Stimulated activated memory B cell treated with anti-CD40 and anti-IgM and Interleukin-4, amounts not matched to agents 10 μg/mL and 1 μg/mL and 100 μg/mL, for 72 hours (primary cell): ENCODE measurements around the gene CHST15.

Source experiments
- ATAC-seq: fragments of 150-1000 bp; cut with Tn5 transposase; 2 replicates; pipeline ENCODE4 v1.10.0; 2021
- H3K27ac Mint-ChIP-seq: one replicate; pipeline ENCODE4 v1.8.0; 2022; ENCODE audit warnings: mild to moderate bottlenecking, mixed read lengths
- H3K27me3 Mint-ChIP-seq: one replicate; pipeline ENCODE4 v1.8.0; 2022; ENCODE audit warnings: mixed read lengths
- H3K36me3 Mint-ChIP-seq: one replicate; pipeline ENCODE4 v1.8.0; 2022; ENCODE audit warnings: mixed read lengths
- H3K4me1 Mint-ChIP-seq: one replicate; pipeline ENCODE4 v1.8.0; 2022; ENCODE audit warnings: mixed read lengths
- H3K4me3 Mint-ChIP-seq: one replicate; pipeline ENCODE4 v1.8.0; 2022; ENCODE audit warnings: mild to moderate bottlenecking, moderate library complexity, mixed read lengths
- H3K9me3 Mint-ChIP-seq: one replicate; pipeline ENCODE4 v1.8.0; 2022; ENCODE audit warnings: mixed read lengths

The CHST15 gene

DNA sequence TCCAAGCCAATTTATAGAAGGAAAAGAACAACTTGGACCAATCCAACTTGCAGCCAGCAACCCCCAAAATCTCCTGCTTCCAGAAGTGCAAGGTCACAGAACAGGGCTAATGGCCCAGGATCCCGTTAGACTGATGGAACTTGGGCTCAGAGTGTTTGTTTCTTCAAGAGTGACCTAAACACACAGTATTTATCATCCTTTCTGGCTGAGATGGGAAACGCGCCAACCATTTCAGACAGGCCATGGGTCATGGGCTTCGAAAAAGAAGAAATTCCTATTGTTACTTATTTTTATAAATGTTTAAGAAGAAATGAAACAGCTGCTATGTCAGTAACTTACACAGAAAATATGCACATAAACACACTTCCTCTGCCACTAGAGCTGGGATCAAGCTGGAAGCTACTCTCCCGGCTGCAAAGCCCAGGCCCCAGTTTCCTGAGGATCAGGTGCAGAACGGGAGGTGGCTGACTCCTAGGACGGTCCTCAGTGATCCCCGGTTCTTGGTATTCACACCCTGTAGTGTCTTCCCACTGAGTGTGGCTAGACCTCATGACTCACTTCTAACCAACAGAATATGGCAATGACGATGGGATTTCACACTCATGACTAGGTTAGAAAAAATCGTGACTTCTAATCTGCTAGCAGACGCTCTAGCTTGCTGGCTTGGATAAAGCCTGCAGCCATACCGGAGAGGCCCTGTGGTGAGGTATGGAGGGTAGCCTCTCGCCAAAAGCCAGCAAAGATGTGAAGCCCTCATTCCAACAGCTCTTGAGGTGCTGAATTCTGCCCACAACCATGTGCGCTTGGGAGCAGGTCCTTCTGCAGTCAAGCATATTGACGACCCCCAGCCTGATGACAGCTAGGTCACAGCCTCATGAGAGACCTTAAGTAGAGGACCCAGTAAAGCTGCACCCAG is 60.2 kb downstream of the CHST15 start:
- no peaks in the 10 kb centered on the region for H3K27me3 Mint-ChIP-seq
- H3K27ac Mint-ChIP-seq = no peak overlapping the region
- H3K36me3 Mint-ChIP-seq = peaks cover 33% of the 10 kb centered on the region
- no peak for ATAC-seq
- no peak overlapping the region for H3K4me3 Mint-ChIP-seq
- H3K4me1 Mint-ChIP-seq = peaks cover 34% of the 10 kb centered on the region
- peaks cover 2% of the 10 kb centered on the region for H3K9me3 Mint-ChIP-seq

DNA sequence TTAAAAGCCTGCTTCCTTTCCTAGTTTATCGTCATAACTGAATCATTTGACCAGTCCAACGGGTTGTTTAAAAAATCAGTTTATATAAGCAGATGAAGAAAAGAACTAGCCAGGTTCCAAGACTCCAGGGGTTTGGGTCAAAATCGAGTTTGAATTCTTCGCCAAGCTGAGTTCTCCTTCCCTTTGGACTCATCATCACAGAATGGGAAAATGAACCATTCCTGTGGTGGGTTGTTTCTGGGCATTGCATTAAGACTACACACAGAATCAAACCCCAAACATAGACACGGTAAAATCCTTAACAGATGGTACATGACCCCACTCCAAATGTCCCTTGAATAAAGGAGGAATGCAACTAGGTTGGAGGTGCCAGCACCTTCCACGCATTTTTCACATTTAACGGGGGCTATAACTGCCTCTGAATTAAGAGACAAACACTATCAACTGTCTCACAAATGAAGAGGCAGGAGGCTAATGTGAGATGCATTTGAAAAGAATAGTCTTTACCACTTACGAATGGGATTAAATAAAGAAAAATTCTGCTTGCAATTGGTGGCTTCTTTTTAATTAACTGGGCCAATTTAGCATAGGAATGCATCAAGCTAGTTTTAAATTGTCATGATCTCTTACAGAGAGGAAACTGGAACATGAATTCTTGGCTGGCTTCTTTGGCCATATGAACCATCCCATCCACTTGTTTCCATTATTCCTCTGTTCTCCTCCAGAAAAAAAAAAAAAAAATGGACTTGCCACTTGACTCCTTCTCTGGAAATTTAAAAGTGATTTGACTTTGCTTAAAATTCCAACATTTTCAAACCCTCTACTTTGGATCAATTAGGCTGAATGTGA is 61.1 kb downstream of the CHST15 start:
- Mint-ChIP-seq H3K4me1 (peaks cover 34% of the 10 kb centered on the region), H3K36me3 (peaks cover 35% of the 10 kb centered on the region), H3K9me3 (peaks cover 2% of the 10 kb centered on the region), H3K4me3 (no peak overlapping the region), H3K27ac (no peak overlapping the region), H3K27me3 (no peaks in the 10 kb centered on the region)
- ATAC-seq = no peak

DNA sequence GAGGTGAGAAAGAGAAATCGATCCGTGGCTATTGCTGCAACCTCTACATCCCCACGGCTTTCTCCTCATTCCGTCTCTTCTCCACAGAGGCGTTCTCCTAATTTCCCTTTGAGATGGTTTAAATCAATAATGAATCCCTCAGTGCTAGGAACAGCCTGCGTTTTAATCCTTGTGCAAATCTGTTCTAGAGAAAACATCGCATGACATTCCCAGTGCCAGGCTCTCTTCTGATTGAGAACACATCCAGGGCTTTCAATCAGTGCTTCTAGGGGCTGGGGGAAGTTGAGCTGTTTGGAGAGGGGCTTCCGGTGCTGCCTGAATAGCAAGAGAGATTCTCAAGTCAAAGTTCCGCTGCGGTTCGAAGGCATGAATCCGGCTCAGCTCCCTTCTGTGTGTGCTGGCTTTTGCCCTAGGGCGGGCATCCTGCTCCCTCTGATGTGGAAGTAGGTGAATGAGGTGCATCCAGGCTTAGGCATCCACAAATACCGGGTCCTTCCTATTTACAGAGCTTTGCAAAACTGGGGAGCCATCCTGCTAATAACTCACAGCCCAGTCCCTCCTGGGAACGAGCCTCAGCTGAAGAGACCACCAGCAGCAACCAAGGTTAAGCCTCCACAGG is 62.8 kb downstream of the CHST15 start:
- H3K9me3 Mint-ChIP-seq = peaks cover under 1% of the 10 kb centered on the region
- H3K27ac Mint-ChIP-seq = no peak overlapping the region
- no peak overlapping the region for H3K4me3 Mint-ChIP-seq
- ATAC-seq = no peak
- peaks cover 30% of the 10 kb centered on the region for H3K36me3 Mint-ChIP-seq
- no peaks in the 10 kb centered on the region for H3K27me3 Mint-ChIP-seq
- peaks cover 25% of the 10 kb centered on the region for H3K4me1 Mint-ChIP-seq

DNA sequence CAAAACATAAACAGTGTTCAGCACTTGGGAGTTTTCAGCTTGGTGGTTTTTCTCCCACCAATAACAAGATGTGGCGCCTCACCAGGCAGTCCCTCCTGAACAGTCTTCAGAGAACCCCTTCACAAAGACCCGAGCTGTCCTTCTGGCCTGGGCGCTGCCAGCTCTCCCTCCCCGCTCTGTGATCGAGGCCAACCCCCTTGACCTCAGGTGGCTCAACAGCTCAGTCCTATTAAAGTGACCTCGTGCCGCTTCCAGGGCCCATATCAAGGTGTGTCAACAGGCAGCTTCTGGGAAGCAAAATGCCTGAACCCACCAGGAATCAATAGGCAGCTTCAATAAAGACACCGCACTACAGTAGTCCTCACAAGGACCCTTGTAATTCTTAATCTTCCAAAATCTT is 63.3 kb downstream of the CHST15 start:
- Mint-ChIP-seq H3K4me1 (peaks cover 24% of the 10 kb centered on the region), H3K27me3 (no peaks in the 10 kb centered on the region), H3K36me3 (peaks cover 30% of the 10 kb centered on the region), H3K9me3 (no peaks in the 10 kb centered on the region), H3K27ac (no peak overlapping the region), H3K4me3 (no peak overlapping the region)
- ATAC-seq = no peak

DNA sequence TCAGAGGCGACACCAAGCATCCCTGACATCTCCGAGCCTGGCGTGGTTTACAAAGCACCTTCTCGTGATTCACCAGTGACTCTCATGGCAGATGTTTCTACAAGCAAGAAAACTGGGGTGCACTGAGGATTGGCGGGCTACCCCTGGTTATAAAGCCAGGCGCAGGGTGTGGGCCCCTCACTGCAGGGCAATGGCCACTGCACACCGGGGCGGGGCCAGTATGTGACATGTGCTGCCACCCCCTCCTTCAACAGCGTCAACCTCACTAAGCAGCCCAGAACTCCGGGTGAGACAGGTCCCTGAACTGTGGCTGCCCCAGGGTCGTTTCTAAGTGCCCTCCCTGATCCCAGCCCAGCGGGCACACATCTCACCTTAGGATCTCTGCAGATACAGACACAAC is 63.8 kb downstream of the CHST15 start:
- Mint-ChIP-seq H3K27ac (no peak overlapping the region), H3K36me3 (peaks cover 30% of the 10 kb centered on the region), H3K9me3 (no peaks in the 10 kb centered on the region), H3K4me1 (peaks cover 21% of the 10 kb centered on the region), H3K4me3 (no peak overlapping the region), H3K27me3 (no peaks in the 10 kb centered on the region)
- no peak for ATAC-seq

DNA sequence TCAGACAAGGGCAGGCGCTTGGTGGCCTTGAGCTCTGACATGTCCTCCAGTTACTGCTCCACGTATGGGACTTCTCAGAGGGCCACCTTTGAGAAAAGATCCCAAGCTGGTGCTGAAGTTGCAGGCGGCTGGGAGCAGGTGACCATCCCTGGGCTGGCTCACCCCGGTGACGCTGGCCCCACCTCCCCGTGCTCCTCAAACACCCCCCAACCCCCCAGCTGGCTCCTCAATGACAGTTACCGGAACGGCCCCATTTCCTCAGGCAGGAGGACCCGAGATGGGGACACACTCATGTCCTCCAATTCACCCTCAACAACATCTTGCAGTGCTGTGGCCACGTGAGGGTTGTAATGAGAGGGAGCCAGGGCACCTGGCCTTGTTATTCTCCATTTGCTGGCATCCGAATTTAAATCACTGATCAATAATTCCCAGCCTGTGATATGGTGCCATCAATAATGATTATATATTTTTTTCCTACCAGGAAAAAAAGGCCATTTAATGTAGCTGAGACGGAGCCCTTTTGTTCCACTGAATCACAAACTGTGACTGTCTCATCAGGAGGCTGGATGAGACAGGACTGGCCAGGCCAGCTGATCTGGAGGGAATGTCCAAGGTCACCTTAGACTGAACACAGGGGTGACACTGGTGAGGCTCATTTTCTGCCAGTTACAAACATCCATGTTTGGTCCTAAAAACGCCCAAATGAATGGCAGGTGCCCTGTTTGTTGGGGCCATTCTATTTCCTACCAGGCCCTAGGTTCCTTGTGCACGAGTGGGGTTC is 64.5 kb downstream of the CHST15 start:
- H3K36me3 Mint-ChIP-seq = peaks cover 27% of the 10 kb centered on the region
- H3K9me3 Mint-ChIP-seq = no peaks in the 10 kb centered on the region
- peaks cover 16% of the 10 kb centered on the region for H3K4me1 Mint-ChIP-seq
- ATAC-seq = no peak
- H3K4me3 Mint-ChIP-seq = no peak overlapping the region
- no peak overlapping the region for H3K27ac Mint-ChIP-seq
- H3K27me3 Mint-ChIP-seq = no peaks in the 10 kb centered on the region

DNA sequence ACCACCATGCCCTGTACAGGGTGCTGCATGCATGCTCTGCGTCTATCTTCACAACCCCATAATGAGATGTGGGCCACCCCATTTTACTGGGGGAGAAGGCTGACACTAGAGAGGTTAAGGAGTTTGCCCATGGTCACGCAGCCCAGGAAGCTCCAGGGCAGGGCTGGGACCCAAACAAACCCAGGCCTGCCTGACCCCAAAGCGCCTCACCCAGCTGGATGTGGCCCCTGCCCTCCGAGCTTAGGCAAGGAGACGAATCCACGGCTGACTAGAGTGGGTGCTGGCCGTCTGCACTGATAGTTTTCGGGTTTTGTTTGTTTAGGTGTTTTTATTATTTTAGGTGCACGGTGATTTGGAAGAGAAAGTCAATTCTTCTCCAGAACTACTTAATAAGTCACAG is 65.7 kb downstream of the CHST15 start:
- Mint-ChIP-seq H3K4me1 (peaks cover 15% of the 10 kb centered on the region), H3K27me3 (no peaks in the 10 kb centered on the region), H3K4me3 (no peak overlapping the region), H3K27ac (no peak overlapping the region), H3K36me3 (peaks cover 19% of the 10 kb centered on the region), H3K9me3 (no peaks in the 10 kb centered on the region)
- ATAC-seq = no peak

DNA sequence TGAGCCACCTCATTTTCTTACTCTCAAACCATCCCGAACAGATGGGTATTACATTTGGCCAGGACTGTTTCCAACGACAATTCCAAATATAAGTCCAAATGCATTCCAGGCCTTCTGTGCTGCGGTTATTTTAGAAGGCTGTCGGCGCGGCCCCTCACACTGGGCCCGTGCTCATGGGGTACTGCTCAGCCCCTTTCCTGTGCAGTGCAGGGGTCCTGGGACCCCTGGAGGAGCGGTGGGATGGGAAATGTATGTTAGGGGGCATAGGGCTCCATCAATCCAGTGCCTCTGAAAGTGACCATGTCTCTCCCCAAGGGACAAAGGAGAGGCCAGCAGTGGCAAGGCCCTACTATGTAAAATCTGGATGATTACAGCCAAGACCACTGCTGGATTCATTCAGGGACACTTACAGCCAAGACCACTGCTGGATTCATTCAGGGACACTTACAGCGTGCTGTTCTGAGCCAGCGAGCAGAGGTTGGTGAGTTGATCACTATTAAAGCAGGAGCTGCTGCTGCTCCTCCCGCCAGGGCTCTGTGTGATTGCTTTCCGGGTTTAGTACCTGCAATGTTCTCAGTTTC is 66.3 kb downstream of the CHST15 start:
- ATAC-seq = no peak
- Mint-ChIP-seq H3K4me3 (no peak overlapping the region), H3K36me3 (peaks cover 20% of the 10 kb centered on the region), H3K9me3 (no peaks in the 10 kb centered on the region), H3K27ac (no peak overlapping the region), H3K4me1 (peaks cover 15% of the 10 kb centered on the region), H3K27me3 (no peaks in the 10 kb centered on the region)

DNA sequence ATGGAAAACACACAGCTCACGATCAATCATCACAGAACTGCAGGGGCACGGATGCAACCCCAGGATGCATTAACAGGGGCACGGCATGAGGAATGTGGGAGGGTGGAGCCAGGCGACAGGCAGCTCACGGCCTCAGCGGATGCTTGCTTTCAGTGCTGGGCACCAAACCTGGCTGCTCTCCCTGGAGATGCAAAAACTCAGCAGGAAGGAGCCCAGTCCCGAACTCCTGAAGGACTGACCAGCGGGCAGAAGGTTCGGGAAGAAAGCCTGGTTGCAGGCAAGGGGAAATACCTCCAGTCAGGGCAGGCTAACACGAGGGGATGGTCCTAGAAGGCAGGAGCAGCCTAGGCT is 66.8 kb downstream of the CHST15 start:
- Mint-ChIP-seq H3K27ac (no peak overlapping the region), H3K36me3 (peaks cover 26% of the 10 kb centered on the region), H3K27me3 (no peaks in the 10 kb centered on the region), H3K4me1 (peaks cover 15% of the 10 kb centered on the region), H3K4me3 (no peak overlapping the region), H3K9me3 (no peaks in the 10 kb centered on the region)
- ATAC-seq = no peak

DNA sequence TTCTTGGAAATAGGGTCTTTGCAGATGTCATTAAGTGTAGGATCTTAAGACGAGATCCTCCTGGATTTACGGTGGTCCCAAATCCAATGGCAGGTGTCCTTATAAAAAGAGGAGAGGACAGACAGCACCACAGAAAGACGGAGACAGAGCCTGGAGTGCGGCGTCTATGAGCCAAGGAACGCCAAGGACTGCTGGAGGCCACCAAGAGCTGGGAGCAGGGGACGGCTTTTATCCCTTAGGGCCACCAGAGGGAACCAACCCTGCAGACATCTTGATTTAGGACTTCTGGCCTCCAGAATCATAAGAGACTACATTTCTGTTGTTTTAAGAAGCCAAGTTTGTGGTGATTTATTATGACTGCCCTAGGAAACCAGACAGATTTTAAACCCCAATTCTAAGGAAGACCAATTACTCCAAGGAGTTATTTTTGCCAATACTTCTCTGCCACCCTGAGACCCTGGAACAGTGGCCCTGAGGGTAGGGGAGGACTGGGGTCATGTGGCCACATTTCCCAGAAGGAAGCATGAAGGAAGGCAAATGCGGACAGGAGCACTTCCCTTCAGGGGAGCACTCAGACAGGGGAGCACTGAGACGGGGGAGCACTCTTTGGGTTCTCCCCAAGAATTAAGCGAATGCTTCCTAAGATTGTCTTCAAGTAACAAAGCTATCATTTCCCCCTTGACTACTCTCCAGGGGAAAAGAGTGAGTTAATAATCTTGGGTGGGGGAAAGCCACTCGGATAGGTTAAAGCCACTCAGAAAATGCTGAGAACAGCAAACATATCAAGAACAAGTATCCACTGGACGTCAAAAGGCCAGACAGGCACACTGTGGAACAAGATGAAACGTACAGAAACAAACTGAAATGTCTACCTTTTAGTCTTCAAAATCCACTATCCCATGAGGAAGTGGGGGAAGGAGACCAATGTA is 67.5 kb downstream of the CHST15 start:
- ATAC-seq = no peak
- H3K4me3 Mint-ChIP-seq = no peak overlapping the region
- H3K27ac Mint-ChIP-seq = no peak overlapping the region
- H3K27me3 Mint-ChIP-seq = no peaks in the 10 kb centered on the region
- H3K9me3 Mint-ChIP-seq = no peaks in the 10 kb centered on the region
- H3K4me1 Mint-ChIP-seq = peaks cover 15% of the 10 kb centered on the region
- H3K36me3 Mint-ChIP-seq = peaks cover 30% of the 10 kb centered on the region

DNA sequence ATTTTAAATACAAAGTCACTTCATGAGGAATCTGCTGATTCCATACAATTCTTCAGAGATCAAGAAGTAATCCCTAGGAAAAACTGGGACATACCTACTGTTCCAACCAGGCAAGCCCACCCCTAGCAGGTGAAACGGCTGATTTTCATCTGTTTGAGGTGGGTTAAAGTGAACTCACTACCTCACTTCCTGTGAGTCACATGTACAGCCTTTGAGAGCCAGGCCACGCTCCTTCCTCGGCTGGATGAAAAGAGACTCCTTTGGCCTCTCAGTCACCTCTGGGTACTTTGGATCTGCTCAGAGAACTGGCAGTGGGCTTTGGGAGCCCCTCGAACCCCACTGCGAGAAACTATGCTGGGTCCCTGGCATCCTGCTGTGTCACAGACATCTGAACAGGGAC is 68.2 kb downstream of the CHST15 start:
- Mint-ChIP-seq H3K27me3 (no peaks in the 10 kb centered on the region), H3K27ac (no peak overlapping the region), H3K4me3 (no peak overlapping the region), H3K36me3 (peaks cover 27% of the 10 kb centered on the region), H3K4me1 (peaks cover 12% of the 10 kb centered on the region), H3K9me3 (no peaks in the 10 kb centered on the region)
- no peak for ATAC-seq

DNA sequence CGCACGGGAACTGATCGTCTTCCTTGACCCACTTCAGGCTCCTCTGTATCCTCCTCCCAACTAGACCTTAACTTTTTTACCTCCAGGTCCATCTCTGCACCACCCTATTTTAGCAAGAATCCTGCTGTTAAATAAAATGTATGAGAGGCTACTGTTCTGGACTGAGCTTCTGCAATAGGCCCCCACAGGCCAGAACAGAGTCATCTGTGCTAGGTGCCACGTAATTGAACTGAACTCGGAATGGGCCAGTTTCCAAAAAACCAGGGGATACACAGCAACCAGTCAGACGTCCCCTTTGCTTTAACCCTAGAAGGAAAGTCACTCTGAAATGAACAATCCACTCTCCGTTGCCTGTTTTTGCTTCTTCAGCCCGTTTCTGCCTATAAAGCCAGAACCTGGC is 71.3 kb downstream of the CHST15 start:
- ATAC-seq = no peak
- Mint-ChIP-seq H3K27me3 (no peaks in the 10 kb centered on the region), H3K9me3 (no peaks in the 10 kb centered on the region), H3K4me1 (peaks cover 9% of the 10 kb centered on the region), H3K27ac (no peak overlapping the region), H3K36me3 (peaks cover 31% of the 10 kb centered on the region), H3K4me3 (no peak overlapping the region)

DNA sequence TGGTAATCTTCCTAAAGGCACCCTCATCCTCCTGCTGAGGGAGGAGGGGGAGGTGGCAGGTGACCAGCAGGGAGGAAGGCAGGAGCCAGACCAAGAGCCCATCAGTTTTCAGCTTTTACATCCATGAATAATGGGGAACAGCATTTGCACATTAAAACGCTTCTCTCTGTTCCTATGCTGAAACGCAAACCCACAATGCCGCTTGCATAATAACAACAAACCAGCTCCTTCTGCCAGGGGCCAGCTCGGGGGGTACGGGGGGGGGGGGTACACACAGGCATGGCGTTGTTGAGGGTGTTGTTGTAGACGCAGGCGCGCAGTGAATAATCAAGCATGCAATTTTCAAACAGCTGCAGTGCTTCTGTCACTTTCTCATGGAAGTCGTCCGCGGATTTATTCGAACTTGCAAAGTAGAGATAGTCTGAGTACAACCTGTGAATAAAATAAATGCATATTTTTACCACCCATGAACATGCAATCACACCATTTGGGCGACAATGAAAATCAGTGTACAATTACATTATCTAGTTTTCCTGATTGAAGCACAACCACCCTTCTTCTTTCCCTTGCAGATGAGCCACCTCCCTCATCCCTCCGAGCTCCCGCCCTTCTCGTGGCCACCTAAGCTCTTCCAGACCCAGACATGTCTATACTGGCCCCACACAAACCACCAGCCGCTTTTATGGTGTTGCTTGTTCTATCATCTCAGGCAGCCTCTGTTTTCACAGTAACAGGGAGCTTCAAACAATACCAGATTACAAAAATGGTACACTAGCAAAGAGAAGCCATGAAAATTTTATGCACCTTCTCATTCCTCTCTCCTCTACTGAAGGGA is 72.2 kb downstream of the CHST15 start:
- H3K4me3 Mint-ChIP-seq = no peak overlapping the region
- no peaks in the 10 kb centered on the region for H3K9me3 Mint-ChIP-seq
- ATAC-seq = no peak
- H3K27me3 Mint-ChIP-seq = no peaks in the 10 kb centered on the region
- H3K27ac Mint-ChIP-seq = no peak overlapping the region
- peaks cover 9% of the 10 kb centered on the region for H3K4me1 Mint-ChIP-seq
- H3K36me3 Mint-ChIP-seq = peaks cover 31% of the 10 kb centered on the region
